GM12865 (cell line): ENCODE data around the gene GHR.

ENCODE experiments used
- DNase-seq: peaks from one replicate; pipeline ENCODE4 v3.0.0; 2010; ENCODE audit warnings: low read depth
- H3K4me3 ChIP-seq: 2 replicates; pipeline ENCODE4 v1.5.1; 2011; ENCODE audit warnings: mild to moderate bottlenecking, low read depth, low read length, control low read depth
- TF ChIP-seq, protein P1 (sequence below): IDR thresholded peaks from 2 replicates; pipeline ENCODE4 v1.5.1; 2011; ENCODE audit warnings: low read length, control low read depth, low read depth, inconsistent platforms; ENCODE audit not compliant: insufficient read depth; ENCODE audit errors: missing control alignments

Gene GHR

DNA sequence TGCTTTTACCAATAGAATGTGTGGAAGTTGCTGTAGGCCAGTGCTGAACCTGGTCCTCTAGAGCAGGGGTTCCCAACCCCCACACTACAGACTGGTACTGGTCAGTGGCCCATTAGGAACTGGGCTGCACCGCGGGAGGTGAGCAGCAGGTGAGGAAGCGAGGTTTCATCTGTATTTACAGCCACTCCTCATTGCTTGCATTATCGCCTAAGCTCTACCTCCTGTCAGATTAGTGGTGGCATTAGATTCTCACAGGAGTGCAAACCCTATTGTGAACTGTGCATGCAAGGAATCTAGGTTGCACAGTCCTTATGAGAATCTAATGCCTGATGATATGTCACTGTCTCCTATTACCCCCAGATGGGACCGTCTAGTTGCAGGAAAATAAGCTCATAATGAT lies 327.3 kb downstream of the GHR start:
- TF ChIP-seq, protein P1, sequence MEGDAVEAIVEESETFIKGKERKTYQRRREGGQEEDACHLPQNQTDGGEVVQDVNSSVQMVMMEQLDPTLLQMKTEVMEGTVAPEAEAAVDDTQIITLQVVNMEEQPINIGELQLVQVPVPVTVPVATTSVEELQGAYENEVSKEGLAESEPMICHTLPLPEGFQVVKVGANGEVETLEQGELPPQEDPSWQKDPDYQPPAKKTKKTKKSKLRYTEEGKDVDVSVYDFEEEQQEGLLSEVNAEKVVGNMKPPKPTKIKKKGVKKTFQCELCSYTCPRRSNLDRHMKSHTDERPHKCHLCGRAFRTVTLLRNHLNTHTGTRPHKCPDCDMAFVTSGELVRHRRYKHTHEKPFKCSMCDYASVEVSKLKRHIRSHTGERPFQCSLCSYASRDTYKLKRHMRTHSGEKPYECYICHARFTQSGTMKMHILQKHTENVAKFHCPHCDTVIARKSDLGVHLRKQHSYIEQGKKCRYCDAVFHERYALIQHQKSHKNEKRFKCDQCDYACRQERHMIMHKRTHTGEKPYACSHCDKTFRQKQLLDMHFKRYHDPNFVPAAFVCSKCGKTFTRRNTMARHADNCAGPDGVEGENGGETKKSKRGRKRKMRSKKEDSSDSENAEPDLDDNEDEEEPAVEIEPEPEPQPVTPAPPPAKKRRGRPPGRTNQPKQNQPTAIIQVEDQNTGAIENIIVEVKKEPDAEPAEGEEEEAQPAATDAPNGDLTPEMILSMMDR: no peak
- DNase-seq: no peak
- H3K4me3 ChIP-seq: no peak overlapping the region

DNA sequence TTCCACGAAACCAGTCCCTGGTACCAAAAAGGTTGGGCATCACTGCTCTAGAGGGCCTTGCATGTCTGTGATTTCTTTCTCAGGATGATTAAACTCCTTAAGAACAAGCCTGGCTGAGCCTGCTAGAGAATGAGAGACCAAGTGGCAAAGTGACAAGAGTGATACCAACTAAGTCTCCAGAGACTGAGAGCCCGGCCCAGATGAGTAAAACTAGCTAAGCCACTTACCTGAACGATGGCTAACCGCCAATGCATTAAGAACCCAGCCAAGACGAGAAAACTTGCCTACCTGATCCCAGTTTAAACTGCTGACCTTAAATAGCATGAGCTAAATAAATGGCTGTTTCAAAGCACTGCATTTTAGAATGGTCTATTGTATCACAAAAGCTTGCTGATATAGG lies 327.8 kb downstream of the GHR start:
- TF ChIP-seq, protein P1: no peak
- no peak overlapping the region for H3K4me3 ChIP-seq
- no peak for DNase-seq

DNA sequence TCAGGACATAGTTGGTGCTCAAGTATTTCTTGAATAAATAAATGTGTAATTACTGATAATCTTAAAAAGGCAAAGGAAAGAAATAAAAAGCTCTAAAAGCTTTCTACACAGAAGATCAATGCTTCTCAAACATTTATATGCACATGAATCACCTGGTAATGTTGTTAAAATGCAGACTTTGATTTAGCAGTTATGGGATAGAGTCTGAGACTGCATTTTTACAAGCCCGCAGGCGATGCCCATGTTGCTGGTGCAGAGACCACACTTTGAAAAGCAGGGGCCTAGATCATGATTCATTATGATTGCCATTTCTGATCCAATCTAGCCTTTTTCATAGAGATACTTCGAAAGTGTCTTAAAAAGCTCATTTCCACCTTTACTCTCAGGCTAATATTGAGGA lies 329.9 kb downstream of the GHR start:
- DNase-seq: no peak
- H3K4me3 ChIP-seq: no peak overlapping the region
- TF ChIP-seq, protein P1: no peak

DNA sequence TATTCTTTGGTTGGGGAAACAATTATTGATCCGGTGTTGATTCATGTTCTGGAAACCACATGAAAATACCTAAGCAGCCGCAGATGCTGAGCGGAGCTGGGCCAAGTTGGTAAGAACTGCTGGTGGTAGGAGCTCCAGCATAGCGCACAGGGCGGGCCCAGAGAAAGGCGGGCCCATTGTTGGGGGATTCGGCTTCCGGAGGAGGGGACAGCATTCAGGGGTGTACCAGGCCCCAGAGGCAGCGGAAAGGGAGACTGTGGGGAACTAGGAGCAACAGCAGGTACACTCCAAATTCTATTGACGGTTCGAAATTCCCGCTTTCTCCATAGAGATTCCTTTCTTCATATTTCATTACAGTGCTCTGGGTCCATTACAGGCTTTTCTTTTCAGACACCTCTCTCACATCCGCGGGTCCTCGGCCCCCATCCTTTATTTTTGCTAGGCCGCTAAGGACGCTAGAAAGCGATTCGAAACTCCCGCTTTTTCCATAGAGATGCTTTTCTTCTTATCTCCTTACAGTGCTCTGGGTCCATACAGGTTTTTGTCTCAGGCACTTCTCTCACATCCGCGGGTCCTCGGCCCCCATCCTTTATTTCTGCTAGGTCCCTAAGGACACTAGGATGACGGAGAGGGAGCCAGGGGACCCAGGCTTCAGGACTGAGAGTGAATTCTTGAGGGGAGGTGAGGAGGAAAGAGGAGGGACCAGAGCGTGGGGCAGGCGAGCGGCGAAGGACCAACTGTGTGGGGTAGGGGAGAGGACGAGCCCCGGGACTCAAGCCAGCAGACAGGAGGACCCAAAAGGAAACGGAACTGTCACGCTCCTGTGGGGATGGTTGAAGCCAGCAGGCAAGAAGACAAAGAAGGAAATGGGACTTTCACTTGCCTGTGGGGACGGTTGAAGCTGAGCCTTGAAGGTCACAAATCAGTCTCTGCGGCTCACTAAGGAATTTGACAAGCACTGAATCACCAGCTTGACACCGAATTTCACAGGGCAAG lies 333.7 kb downstream of the GHR start, which contains the start of gene CCDC152:
CCDC152 (plus strand) TSS at position 213 of the 996 bp plus-strand sequence. CDS start 2,304 bp downstream, outside the sequence.
- TF ChIP-seq, protein P1: no peak
- H3K4me3 ChIP-seq: no peak within 1 kb of the TSS
- peak; percentile 56 for DNase-seq

DNA sequence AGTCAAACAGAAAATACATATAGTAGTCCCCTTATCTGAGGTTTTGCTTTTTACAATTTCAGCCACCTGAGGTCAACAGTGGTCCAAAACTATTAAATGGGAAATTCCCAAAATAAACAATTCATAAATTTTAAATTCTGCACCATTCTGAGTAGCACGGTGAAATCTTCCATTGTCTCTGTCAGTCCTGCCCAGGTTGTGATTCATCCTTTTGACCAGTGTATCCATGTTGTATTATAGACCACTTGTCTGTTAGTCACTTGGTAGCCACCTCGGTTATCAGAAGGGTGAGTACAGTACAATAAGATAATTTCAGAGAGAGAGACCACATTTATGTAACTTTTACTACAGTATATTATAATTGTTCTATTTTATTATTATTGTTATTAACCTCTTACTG lies 336.2 kb downstream of the GHR start:
- TF ChIP-seq, protein P1: no peak
- no peak overlapping the region for H3K4me3 ChIP-seq
- no peak for DNase-seq

DNA sequence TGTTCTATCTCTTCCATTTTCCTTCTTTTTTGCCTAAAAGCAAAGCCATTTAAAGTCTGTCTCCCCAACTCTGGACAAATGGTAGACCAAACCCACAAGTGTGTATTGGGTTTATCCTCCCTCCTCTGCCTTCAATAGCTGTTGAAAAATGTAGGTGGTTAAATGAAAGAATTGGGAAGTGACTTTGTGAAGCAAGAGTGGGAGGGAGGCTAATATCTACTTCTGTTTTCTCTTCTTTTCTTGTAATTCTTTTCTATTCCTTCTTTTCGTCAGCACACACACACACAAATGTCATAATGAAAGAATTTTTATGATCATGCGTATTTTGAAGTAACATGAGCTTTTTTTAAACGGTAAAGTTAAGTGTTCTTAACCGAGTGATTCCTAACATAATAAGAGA lies 337.2 kb downstream of the GHR start:
- TF ChIP-seq, protein P1: no peak
- H3K4me3 ChIP-seq: no peak overlapping the region
- no peak for DNase-seq
